HCT116 (cell line): Measurements from ENCODE around the gene TMEM101. TPM values are rescaled to one million over a fixed set of nuclear protein-coding genes. Genes with fewer than 3 reads are reported as not detected.
A peak's percentile ranks its signal among the peaks of the same experiment; 100 is the strongest.

ENCODE experiments used
- ATAC-seq: fragments of 200-7000 bp; cut with Tn5 transposase; 2 replicates; pipeline ENCODE4 v1.9.1; 2020; ENCODE audit warnings: mild to moderate bottlenecking, moderate library complexity
- BruUV-seq: library from RNA; stranded (reverse); fragments of 400-500 nt; replicated peaks from 2 replicates; lab custom pipeline; 2021; lab: Mats Ljungman, UMichigan
- CTCF ChIA-PET: fragments of 300-600 bp; sonication (Branson Sonifier 250); formaldehyde crosslinking; loops from one replicate; lab custom pipeline; 2021; ENCODE audit warnings: antibody characterized with exemption; lab: Charles Lee
- POLR2A ChIA-PET: fragments of 300-600, 350-600 bp; sonication (Branson Sonifier 250); formaldehyde crosslinking; loops from one replicate; lab custom pipeline; 2021; ENCODE audit warnings: antibody characterized with exemption; lab: Charles Lee
- RAD21 ChIA-PET, 2 experiments: fragments of 300-600 bp; sonication (Branson Sonifier 250); formaldehyde crosslinking; loops; one replicate each; lab custom pipeline; 2023; ENCODE audit warnings: low total read pairs in 2 of 2; ENCODE audit not compliant: uncharacterized antibody in 2 of 2, unreplicated experiment in 2 of 2, low non-redundant PET in 1 of 2; lab: Charles Lee
- DNase-seq: peaks from one replicate; pipeline ENCODE4 v3.0.0-alpha.2; 2010; ENCODE audit warnings: low read depth, low spot score
- H2AFZ ChIP-seq: fragments of 200-600 bp; shearing (Covaris generic), sonication (generic); 2 replicates; pipeline ENCODE4 v1.6.1; 2017; ENCODE audit warnings: low read depth, mixed run types, mixed read lengths, antibody characterized with exemption, low read length; ENCODE audit not compliant: poor library complexity, severe bottlenecking
- H3K27ac ChIP-seq: 2 replicates; pipeline ENCODE4 v1.5.1; 2012; ENCODE audit warnings: low read depth, low read length
- H3K27me3 ChIP-seq: fragments of 200-600 bp; sonication (generic); 2 replicates; pipeline ENCODE4 v1.6.1; 2016; ENCODE audit warnings: mixed run types, low read length, mixed read lengths; ENCODE audit not compliant: insufficient read depth
- H3K36me3 ChIP-seq, 2 experiments: fragments of 200-500 bp in 1 of 2; fragments of 200-600 bp in 1 of 2; sonication (Bioruptor generic) in 1 of 2; sonication (generic) in 1 of 2; 2 replicates each; pipeline versions ENCODE4 v1.5.1 to v1.6.1; 2014 to 2016; ENCODE audit warnings: low read length in 2 of 2, inconsistent platforms in 1 of 2, mixed read lengths in 1 of 2, mixed run types in 1 of 2; ENCODE audit not compliant: insufficient read depth in 2 of 2, control insufficient read depth in 1 of 2
- H3K4me1 ChIP-seq, 2 experiments: fragments of 200-600 bp in 1 of 2; sonication (generic) in 1 of 2; 2 replicates each; pipeline versions ENCODE4 v1.5.1 to v1.6.1; 2012 to 2017; ENCODE audit warnings: low read length in 2 of 2, inconsistent platforms in 1 of 2, mild to moderate bottlenecking in 1 of 2, mixed read lengths in 1 of 2, mixed run types in 1 of 2, moderate library complexity in 1 of 2; ENCODE audit not compliant: insufficient read depth in 2 of 2, control insufficient read depth in 1 of 2
- H3K4me2 ChIP-seq: fragments of 200-600 bp; sonication (generic); 2 replicates; pipeline ENCODE4 v1.6.1; 2017; ENCODE audit warnings: mixed run types, low read length, mixed read lengths
- H3K4me3 ChIP-seq, 2 experiments: fragments of 200-600 bp in 1 of 2; sonication (generic) in 1 of 2; replicated peaks in 1 of 2; 2 replicates each; pipeline ENCODE4 v1.5.1; 2011 to 2016; ENCODE audit warnings: low read length in 2 of 2, control low read depth in 1 of 2, low read depth in 1 of 2, mild to moderate bottlenecking in 1 of 2, mixed read lengths in 1 of 2, mixed run types in 1 of 2
- H3K79me2 ChIP-seq: fragments of 200-600 bp; sonication (generic); 2 replicates; pipeline ENCODE4 v1.6.1; 2017; ENCODE audit warnings: mild to moderate bottlenecking, mixed run types, low read length, moderate library complexity, mixed read lengths; ENCODE audit not compliant: insufficient read depth
- H3K9ac ChIP-seq: fragments of 200-600 bp; sonication (generic); 2 replicates; pipeline ENCODE4 v1.6.1; 2016; ENCODE audit warnings: low read length, mixed read lengths
- H3K9me2 ChIP-seq: fragments of 200-600 bp; sonication (generic), shearing (Covaris generic); 2 replicates; pipeline ENCODE4 v1.6.1; 2017; ENCODE audit warnings: mixed run types, mild to moderate bottlenecking, moderate library complexity; ENCODE audit not compliant: insufficient read depth
- H3K9me3 ChIP-seq, 2 experiments: fragments of 200-500 bp in 1 of 2; fragments of 200-600 bp in 1 of 2; sonication (Bioruptor generic) in 1 of 2; sonication (generic) in 1 of 2; 2 replicates each; pipeline ENCODE4 v1.6.1; 2014 to 2017; ENCODE audit warnings: low read length in 2 of 2, mixed read lengths in 2 of 2, inconsistent platforms in 1 of 2, low read depth in 1 of 2, mild to moderate bottlenecking in 1 of 2, mixed run types in 1 of 2, moderate library complexity in 1 of 2; ENCODE audit not compliant: control insufficient read depth in 1 of 2, insufficient read depth in 1 of 2
- H4K20me1 ChIP-seq: fragments of 200-600 bp; sonication (generic), shearing (Covaris generic); 2 replicates; pipeline ENCODE4 v1.6.1; 2017; ENCODE audit warnings: mixed run types, mild to moderate bottlenecking, moderate library complexity; ENCODE audit not compliant: insufficient read depth
- CBX3 ChIP-seq: IDR thresholded peaks from 2 replicates; pipeline ENCODE4 v1.6.1; 2012; ENCODE audit warnings: low read depth
- CEBPB ChIP-seq: IDR thresholded peaks from 2 replicates; pipeline ENCODE4 v1.6.1; 2012; ENCODE audit warnings: low read depth
- FOSL1 ChIP-seq: IDR thresholded peaks from 2 replicates; pipeline ENCODE4 v1.6.1; 2012; ENCODE audit warnings: low read depth
- MAX ChIP-seq: IDR thresholded peaks from 2 replicates; pipeline ENCODE4 v1.6.1; 2012
- RAD21 ChIP-seq: IDR thresholded peaks from 2 replicates; pipeline ENCODE4 v1.6.1; 2012; ENCODE audit warnings: low read depth, mild to moderate bottlenecking
- SP1 ChIP-seq: IDR thresholded peaks from 2 replicates; pipeline ENCODE4 v1.6.1; 2012; ENCODE audit warnings: low read depth
- YY1 ChIP-seq: IDR thresholded peaks from 2 replicates; pipeline ENCODE4 v1.6.1; 2011; ENCODE audit warnings: low read length, low read depth, moderate library complexity, mild to moderate bottlenecking; ENCODE audit not compliant: insufficient replicate concordance; ENCODE audit errors: extremely low read depth
- ZBTB33 ChIP-seq: IDR thresholded peaks from 2 replicates; pipeline ENCODE4 v1.6.1; 2011; ENCODE audit warnings: mild to moderate bottlenecking, low read length, moderate library complexity; ENCODE audit not compliant: insufficient replicate concordance; ENCODE audit errors: extremely low read depth
- ZFX ChIP-seq: fragments of 450-650 bp; IDR thresholded peaks from 2 replicates; pipeline ENCODE4 v1.6.1; 2017
- ZNF274 ChIP-seq: fragments of 200-500 bp; sonication (Bioruptor generic); IDR thresholded peaks from 2 replicates; pipeline ENCODE4 v1.6.1; 2014; ENCODE audit warnings: mild to moderate bottlenecking, low read depth, low read length, inconsistent platforms
- intact Hi-C: fragments of 100-400 bp; cut with micrococcal nuclease; formaldehyde crosslinking; loops from 2 replicates; pipeline ENCODE4 v1.10.0; 2022
- total RNA-seq: library from RNA; stranded (reverse); gene quantifications from one replicate; pipeline ENCODE4 v1.2.1, GENCODE V29; 2021; ENCODE audit not compliant: unreplicated experiment
- TF ChIP-seq, protein P1 (sequence below): IDR thresholded peaks from 2 replicates; pipeline ENCODE4 v1.6.1; 2012; ENCODE audit warnings: low read depth
- TF ChIP-seq, protein P2 (sequence below), 3 experiments: fragments of 200-600 bp in 1 of 3; sonication (generic) in 1 of 3; IDR thresholded peaks in 2 of 3; conservative IDR thresholded peaks in 1 of 3; 2 replicates each; pipeline ENCODE4 v1.5.1; 2012 to 2017; ENCODE audit warnings: low read depth in 2 of 3, low read length in 2 of 3, antibody characterized with exemption in 1 of 3, borderline replicate concordance in 1 of 3, control low read depth in 1 of 3, mild to moderate bottlenecking in 1 of 3, mixed read lengths in 1 of 3, mixed run types in 1 of 3, moderate library complexity in 1 of 3; ENCODE audit not compliant: insufficient read depth in 1 of 3

TMEM101 gene
- total RNA-seq, 1 experiment from 2014 or later: 43.8 TPM

GRCh38 chr17:44053125-44053872 is 38.5 kb upstream of the TMEM101 start:
- no peak for DNase-seq
- peaks cover 96% of the 10 kb centered on the region for H3K79me2 ChIP-seq
- no peaks in the 10 kb centered on the region for H3K4me1 ChIP-seq
- H4K20me1 ChIP-seq: peaks cover 7% of the 10 kb centered on the region; the same call in 1 of the 2 replicates
- H2AFZ ChIP-seq: no peak overlapping the region
- H3K27ac ChIP-seq: no peak overlapping the region
- CTCF ChIA-PET: no interaction called here
- TSS peak; percentile 34 for BruUV-seq
- H3K9ac ChIP-seq: no peak overlapping the region
- no peaks in the 10 kb centered on the region for H3K9me2 ChIP-seq
- RAD21 ChIA-PET: no interaction called here
- no peaks in the 10 kb centered on the region for H3K27me3 ChIP-seq
- H3K4me3 ChIP-seq: no peak overlapping the region
- intact Hi-C loops: no loop called here
- no peak overlapping the region for H3K4me2 ChIP-seq
- no peak for TF ChIP-seq SP1
- no peak for TF ChIP-seq ZBTB33
- TF ChIP-seq RAD21: no peak
- TF ChIP-seq, protein P1, sequence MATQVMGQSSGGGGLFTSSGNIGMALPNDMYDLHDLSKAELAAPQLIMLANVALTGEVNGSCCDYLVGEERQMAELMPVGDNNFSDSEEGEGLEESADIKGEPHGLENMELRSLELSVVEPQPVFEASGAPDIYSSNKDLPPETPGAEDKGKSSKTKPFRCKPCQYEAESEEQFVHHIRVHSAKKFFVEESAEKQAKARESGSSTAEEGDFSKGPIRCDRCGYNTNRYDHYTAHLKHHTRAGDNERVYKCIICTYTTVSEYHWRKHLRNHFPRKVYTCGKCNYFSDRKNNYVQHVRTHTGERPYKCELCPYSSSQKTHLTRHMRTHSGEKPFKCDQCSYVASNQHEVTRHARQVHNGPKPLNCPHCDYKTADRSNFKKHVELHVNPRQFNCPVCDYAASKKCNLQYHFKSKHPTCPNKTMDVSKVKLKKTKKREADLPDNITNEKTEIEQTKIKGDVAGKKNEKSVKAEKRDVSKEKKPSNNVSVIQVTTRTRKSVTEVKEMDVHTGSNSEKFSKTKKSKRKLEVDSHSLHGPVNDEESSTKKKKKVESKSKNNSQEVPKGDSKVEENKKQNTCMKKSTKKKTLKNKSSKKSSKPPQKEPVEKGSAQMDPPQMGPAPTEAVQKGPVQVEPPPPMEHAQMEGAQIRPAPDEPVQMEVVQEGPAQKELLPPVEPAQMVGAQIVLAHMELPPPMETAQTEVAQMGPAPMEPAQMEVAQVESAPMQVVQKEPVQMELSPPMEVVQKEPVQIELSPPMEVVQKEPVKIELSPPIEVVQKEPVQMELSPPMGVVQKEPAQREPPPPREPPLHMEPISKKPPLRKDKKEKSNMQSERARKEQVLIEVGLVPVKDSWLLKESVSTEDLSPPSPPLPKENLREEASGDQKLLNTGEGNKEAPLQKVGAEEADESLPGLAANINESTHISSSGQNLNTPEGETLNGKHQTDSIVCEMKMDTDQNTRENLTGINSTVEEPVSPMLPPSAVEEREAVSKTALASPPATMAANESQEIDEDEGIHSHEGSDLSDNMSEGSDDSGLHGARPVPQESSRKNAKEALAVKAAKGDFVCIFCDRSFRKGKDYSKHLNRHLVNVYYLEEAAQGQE: no peak
- no peak for TF ChIP-seq MAX
- TF ChIP-seq CBX3: no peak
- TF ChIP-seq ZFX: no peak
- TF ChIP-seq, protein P2, sequence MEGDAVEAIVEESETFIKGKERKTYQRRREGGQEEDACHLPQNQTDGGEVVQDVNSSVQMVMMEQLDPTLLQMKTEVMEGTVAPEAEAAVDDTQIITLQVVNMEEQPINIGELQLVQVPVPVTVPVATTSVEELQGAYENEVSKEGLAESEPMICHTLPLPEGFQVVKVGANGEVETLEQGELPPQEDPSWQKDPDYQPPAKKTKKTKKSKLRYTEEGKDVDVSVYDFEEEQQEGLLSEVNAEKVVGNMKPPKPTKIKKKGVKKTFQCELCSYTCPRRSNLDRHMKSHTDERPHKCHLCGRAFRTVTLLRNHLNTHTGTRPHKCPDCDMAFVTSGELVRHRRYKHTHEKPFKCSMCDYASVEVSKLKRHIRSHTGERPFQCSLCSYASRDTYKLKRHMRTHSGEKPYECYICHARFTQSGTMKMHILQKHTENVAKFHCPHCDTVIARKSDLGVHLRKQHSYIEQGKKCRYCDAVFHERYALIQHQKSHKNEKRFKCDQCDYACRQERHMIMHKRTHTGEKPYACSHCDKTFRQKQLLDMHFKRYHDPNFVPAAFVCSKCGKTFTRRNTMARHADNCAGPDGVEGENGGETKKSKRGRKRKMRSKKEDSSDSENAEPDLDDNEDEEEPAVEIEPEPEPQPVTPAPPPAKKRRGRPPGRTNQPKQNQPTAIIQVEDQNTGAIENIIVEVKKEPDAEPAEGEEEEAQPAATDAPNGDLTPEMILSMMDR (IDR thresholded peaks at IDR 0.05 in 2 of 3, conservative IDR thresholded peaks at IDR 0.05 in 1 of 3; ENCODE audit: borderline replicate concordance in 1 of 3, insufficient read depth in 1 of 3, low read depth in 2 of 3, low read length in 2 of 3): no peak
- TF ChIP-seq CEBPB: no peak
- no peak for TF ChIP-seq YY1
- TF ChIP-seq FOSL1: no peak
- no peak for TF ChIP-seq ZNF274
- POLR2A ChIA-PET: no interaction called here
- no peak for ATAC-seq
- H3K9me3 ChIP-seq: no peaks in the 10 kb centered on the region
- H3K36me3 ChIP-seq: peaks cover 39 to 40% of the 10 kb centered on the region in 2 experiments; a peak in 3 of 4 replicates
